Measurements from ENCODE around the gene TMPRSS3. TPM values are rescaled to one million over a fixed set of nuclear protein-coding genes. Genes with fewer than 3 reads are reported as not detected.

The TMPRSS3 gene
- polyA plus RNA-seq, 10 donors = 0.05 to 0.13 TPM; not detected in 8

- no peak for DNase-seq
Measured at GRCh38 chr21:42373196-42373907, 22.5 kb downstream of the TMPRSS3 start.

GRCh38 chr21:42370894-42371654 is 24.8 kb downstream of the TMPRSS3 start:
- DNase-seq = no peak

GRCh38 chr21:42369821-42370220 is 26.0 kb downstream of the TMPRSS3 start:
- DNase-seq = no peak

GRCh38 chr21:42367367-42368165 is 28.3 kb downstream of the TMPRSS3 start:
- no peak for DNase-seq

GRCh38 chr21:42366292-42367010 is 29.4 kb downstream of the TMPRSS3 start, which contains the start of gene TFF1:
TFF1 (minus strand) TSS chr21:42366535; CDS start chr21:42366495, 40 bp downstream.
- no peak for DNase-seq

GRCh38 chr21:42365770-42366169 is 30.1 kb downstream of the TMPRSS3 start:
- no peak for DNase-seq

- no peak for DNase-seq
Measured at GRCh38 chr21:42364304-42364865, 31.5 kb downstream of the TMPRSS3 start.

GRCh38 chr21:42363312-42363711 is 32.5 kb downstream of the TMPRSS3 start:
- no peak for DNase-seq

GRCh38 chr21:42362700-42363099 is 33.2 kb downstream of the TMPRSS3 start:
- no peak for DNase-seq

- no peak for DNase-seq
Measured at GRCh38 chr21:42362198-42362597, 33.7 kb downstream of the TMPRSS3 start.

- no peak for DNase-seq
Measured at GRCh38 chr21:42361286-42361685, 34.6 kb downstream of the TMPRSS3 start.

GRCh38 chr21:42360317-42360716 is 35.5 kb downstream of the TMPRSS3 start:
- no peak for DNase-seq

- no peak for DNase-seq
Measured at GRCh38 chr21:42358937-42359336, 36.9 kb downstream of the TMPRSS3 start.

GRCh38 chr21:42358261-42358660 is 37.6 kb downstream of the TMPRSS3 start:
- no peak for DNase-seq

- no peak for DNase-seq
Measured at GRCh38 chr21:42357307-42357706, 38.5 kb downstream of the TMPRSS3 start.

- DNase-seq = no peak
Measured at GRCh38 chr21:42356650-42357049, 39.2 kb downstream of the TMPRSS3 start.

- DNase-seq = no peak
Measured at GRCh38 chr21:42356046-42356445, 39.8 kb downstream of the TMPRSS3 start.

- no peak for DNase-seq
Measured at GRCh38 chr21:42353623-42354022, 42.2 kb downstream of the TMPRSS3 start.

GRCh38 chr21:42352441-42353095 is 43.3 kb downstream of the TMPRSS3 start:
- no peak for DNase-seq

- no peak for DNase-seq
Measured at GRCh38 chr21:42351626-42352440, 44.0 kb downstream of the TMPRSS3 start.
